IPS DF 6.9 (cell line): ENCODE measurements around the gene MED23.

ENCODE experiments used
- DNase-seq: peaks from one replicate; pipeline ENCODE4 v3.0.0-alpha.2; 2013; ENCODE audit warnings: low read depth, low spot score
- H3K27ac ChIP-seq: one replicate; pipeline ENCODE4 v1.5.1; 2013; ENCODE audit warnings: low read length, control low read depth
- H3K27me3 ChIP-seq: 2 replicates; pipeline ENCODE4 v1.6.1; 2013; ENCODE audit warnings: mild to moderate bottlenecking, low read length; ENCODE audit not compliant: control insufficient read depth, insufficient read depth
- H3K36me3 ChIP-seq: 2 replicates; pipeline ENCODE4 v1.6.1; 2013; ENCODE audit warnings: low read length; ENCODE audit not compliant: control insufficient read depth, insufficient read depth
- H3K4me1 ChIP-seq: 2 replicates; pipeline ENCODE4 v1.6.1; 2013; ENCODE audit warnings: low read length; ENCODE audit not compliant: control insufficient read depth, insufficient read depth
- H3K4me3 ChIP-seq: 2 replicates; pipeline ENCODE4 v1.5.1; 2013; ENCODE audit warnings: mild to moderate bottlenecking, low read length
- H3K9me3 ChIP-seq: 2 replicates; pipeline ENCODE4 v1.6.1; 2013; ENCODE audit warnings: low read length, inconsistent platforms; ENCODE audit not compliant: control insufficient read depth, insufficient read depth
- WGBS: extraction: QIAGEN DNeasy Blood & Tissue Kit; methylation state at CpG from one replicate; pipeline ENCODE4 v1.1.7; 2013; ENCODE audit warnings: mixed read lengths, missing lambda C conversion rate; ENCODE audit not compliant: insufficient read length, insufficient coverage; 5-methylcytosine and 5-hydroxymethylcytosine counted together

MED23 gene

DNA sequence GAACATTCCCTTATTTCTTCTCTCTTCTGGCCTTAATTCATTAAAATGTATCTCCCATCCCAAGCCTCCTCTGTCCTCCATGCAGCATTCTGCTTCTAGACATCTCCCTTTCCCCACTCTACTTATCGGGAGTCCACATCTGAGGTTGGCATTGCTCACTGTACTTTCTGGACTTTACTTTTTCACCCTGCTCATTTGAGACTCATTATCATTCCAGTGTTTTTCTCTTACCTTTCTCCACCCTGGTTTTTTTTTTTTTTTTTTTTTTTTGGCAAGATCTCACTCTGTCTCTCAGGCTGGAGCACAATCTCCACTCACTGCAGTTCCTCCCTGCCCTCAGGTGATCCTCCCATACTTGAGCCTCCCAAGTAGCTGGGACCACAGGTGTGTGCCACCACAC, 13.5 kb upstream of the MED23 start:
- no CpG with 5 or more reads among the region's 1 CpG for WGBS
- no peak for DNase-seq
- Histone ChIP-seq H3K9me3 (no peaks in the 10 kb centered on the region), H3K4me1 (no peaks in the 10 kb centered on the region), H3K27me3 (0 out of 2 replicates have a peak, but pooled peaks cover 1% of the 10 kb centered on the region), H3K4me3 (no peak overlapping the region), H3K36me3 (no peaks in the 10 kb centered on the region), H3K27ac (no peak overlapping the region)

DNA sequence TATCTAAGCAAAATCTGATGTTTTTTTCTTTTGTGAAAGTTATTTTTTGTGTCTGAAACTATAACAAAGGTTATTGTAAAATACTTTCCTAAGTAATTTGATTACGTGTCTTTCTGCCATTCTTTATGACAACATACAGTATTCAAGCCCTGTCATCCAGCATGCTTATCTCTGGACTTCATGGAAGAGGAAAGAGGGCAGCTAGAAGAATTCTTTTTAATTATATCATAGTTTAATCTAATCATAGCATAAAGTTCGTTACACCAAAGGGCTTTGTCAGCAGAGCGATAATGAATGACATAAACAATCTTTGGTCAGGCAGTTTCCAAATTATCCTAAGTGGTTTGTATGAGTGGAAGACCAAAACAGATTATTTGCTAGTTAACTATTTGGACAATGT, 12.5 kb upstream of the MED23 start:
- Histone ChIP-seq H3K27me3 (0 out of 2 replicates have a peak, but pooled peaks cover 1% of the 10 kb centered on the region), H3K9me3 (no peaks in the 10 kb centered on the region), H3K27ac (no peak overlapping the region), H3K36me3 (no peaks in the 10 kb centered on the region), H3K4me1 (no peaks in the 10 kb centered on the region), H3K4me3 (no peak overlapping the region)
- no peak for DNase-seq
- WGBS, result no CpG with 5 or more reads among the region's 3 CpGs

DNA sequence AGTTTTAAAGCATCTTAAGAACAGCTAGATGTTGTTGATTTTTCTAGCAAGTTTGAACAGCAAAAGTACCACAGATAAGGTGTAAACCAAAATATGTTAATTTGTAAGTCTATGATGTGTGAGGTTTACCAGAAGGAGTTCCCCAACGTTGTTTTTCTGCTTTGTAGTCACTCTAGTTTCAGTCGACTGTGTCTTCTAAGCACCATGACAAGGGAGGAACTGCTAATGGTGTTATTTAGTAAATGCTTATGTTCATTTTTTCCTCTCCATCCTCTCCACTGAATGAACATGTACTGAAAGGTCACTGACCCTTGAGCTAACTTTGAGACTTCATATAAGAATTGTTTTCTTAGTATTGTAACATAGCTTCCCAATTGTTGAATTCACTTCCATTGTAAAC, 12.1 kb upstream of the MED23 start:
- H3K27ac ChIP-seq, result no peak overlapping the region
- H3K9me3 ChIP-seq, result no peaks in the 10 kb centered on the region
- no CpG with 5 or more reads among the region's 2 CpGs for WGBS
- no peaks in the 10 kb centered on the region for H3K4me1 ChIP-seq
- no peak overlapping the region for H3K4me3 ChIP-seq
- DNase-seq, result no peak
- no peaks in the 10 kb centered on the region for H3K36me3 ChIP-seq
- 0 out of 2 replicates have a peak, but pooled peaks cover 1% of the 10 kb centered on the region for H3K27me3 ChIP-seq

DNA sequence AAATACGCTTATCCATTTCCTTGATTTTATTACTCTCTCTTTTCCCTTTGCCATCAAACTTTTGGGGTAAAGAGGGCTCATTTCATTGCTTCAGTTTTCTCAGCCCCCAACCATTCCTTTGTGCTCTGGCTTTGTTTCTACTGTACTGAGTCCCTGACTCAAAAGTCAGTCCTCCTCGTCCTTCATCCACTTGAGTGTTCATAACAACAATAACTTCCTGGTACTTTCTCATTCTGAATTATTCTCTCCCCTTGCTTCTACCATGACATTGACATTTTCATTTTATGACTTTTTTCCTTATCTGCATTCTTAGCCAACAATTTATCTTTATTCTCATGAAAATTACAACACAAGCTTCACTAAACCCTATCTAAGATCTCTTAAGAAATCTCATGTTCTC, 10.0 kb upstream of the MED23 start:
- Histone ChIP-seq H3K36me3 (no peaks in the 10 kb centered on the region), H3K4me3 (no peak overlapping the region), H3K27me3 (no peaks in the 10 kb centered on the region), H3K27ac (no peak overlapping the region), H3K4me1 (no peaks in the 10 kb centered on the region), H3K9me3 (no peaks in the 10 kb centered on the region)
- 100% methylated on average over 1 of the region's 2 CpGs for WGBS
- DNase-seq, result no peak

DNA sequence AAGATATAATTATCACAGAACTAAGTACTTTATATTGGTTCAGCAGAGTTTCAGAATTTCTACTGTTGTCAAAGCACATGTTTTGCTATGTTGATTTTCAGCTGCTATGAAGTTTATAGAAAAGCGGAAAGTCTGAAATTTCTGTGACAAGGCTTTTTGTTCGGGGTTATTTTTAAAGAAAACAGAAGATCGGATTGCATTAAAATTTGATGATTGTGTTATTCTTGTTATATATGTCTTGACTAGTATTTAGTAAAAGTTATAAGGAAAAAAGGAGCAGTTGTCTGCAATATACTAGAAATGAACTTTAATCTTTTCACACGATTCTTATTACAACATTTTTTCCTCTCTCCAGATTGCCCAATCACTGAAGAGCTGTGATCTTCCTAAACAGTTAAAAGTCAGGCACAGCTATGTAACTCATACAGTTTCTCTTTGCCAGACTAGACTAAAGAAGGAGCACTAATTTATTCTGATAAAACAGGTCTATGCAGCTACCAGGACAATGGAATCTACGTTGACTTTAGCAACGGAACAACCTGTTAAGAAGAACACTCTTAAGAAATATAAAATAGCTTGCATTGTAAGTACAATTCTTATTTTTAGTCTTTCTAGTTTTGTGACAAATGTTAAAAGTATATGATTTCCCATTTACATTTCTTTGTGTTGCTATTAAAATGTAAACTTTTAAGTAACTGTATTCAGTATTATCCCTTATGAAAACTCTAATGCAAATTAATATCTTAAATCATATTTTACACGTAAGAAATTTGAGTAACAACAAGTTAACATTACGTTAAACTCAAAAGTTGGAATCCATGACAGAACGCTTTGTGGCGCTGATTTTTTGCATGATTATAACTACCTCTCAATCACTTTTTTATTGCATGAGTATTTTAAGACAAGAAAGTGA, 9.1 kb upstream of the MED23 start, which contains the start of gene ENPP3:
ENPP3 (plus strand) TSS at position 423 of the 913 bp plus-strand sequence; CDS start at position 506, 83 bp downstream.
- Histone ChIP-seq H3K27me3 (no peaks in the 10 kb centered on the region), H3K9me3 (no peaks in the 10 kb centered on the region), H3K36me3 (no peaks in the 10 kb centered on the region), H3K27ac (no peak within 1 kb of the TSS), H3K4me3 (no peak within 1 kb of the TSS), H3K4me1 (no peaks in the 10 kb centered on the region)
- 100% methylated on average over 3 of the region's 10 CpGs for whole genome bisulfite sequencing
- DNase-seq, result no peak

DNA sequence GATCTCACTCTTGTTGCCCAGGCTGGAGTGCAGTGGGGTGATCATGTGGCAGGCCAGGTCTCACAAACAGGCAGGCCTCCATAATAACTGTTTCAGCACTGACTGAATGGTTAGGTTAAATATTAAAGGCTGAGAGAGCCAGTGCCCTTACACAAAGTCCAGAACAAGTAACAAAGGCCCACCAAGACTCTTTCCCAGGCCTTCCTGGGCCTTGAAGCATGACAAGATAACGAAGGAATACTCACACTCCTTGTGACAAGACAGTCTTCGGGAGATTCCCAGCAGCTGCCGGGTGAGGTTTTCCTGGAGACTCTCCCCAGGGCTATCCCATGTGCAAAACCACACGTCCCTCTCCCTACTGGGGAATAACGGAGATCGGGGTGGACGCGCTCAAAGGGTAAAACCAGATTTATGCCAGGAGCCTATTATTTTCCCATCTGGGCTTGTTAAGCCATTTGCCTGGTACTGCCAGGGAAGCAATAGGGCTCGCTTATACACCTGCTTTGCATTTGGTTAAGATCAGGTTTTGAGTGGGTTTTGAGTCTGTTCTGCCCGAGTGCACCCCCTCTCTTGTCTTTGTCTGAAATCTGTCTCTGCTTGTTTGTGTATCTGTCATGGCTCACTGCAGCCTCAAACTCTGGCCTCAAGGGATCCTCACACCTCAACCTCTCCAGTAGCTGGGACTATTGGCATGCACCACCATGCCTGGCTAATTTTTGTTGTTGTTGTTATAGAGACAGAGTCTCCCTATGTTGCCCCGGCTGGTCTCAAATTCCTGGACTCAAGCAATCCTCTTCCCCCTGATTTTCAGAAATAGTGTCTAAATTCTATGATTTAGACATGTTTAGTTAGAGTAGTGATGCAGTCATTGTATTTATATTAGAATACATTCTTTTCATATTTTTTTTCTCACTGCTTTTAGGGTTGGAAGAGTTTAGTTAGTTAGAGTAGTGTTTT, 7.6 kb upstream of the MED23 start:
- no CpG with 5 or more reads among the region's 11 CpGs for WGBS
- no peaks in the 10 kb centered on the region for H3K9me3 ChIP-seq
- H3K27me3 ChIP-seq, result no peaks in the 10 kb centered on the region
- no peaks in the 10 kb centered on the region for H3K4me1 ChIP-seq
- DNase-seq, result no peak
- H3K36me3 ChIP-seq, result no peaks in the 10 kb centered on the region
- H3K4me3 ChIP-seq, result no peak overlapping the region
- no peak overlapping the region for H3K27ac ChIP-seq

DNA sequence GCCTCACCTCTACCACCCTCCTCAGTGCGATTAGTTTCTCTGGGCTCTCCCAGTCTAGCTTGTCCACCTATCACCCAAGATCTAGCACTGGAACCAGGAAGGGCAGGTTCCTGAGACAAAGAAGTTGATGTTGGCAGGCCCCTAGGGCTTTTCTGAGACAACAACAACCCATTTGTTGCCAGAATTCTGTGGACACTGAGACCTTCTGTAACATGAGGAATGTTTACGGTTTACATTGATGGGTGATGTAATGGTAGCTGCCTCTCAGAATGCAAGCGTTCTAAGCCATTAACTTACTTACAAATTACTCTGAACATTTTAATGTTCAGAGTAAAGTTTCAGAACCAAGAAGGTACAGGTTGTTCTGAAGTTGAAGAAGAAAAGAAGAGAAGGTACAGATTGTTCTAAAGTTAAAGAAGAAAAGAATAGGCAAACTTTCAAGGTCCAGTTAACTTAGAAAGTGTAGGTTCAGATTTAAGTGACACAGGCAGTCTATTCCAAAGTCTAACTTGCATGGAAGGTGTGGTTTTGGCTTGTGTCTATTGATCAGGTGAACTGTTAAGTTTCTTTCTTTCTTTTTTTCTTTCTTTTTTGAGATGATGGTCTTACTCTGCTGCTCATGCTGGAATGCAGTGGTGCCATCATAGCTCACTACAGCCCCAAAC, 3.7 kb upstream of the MED23 start:
- no peaks in the 10 kb centered on the region for H3K9me3 ChIP-seq
- no peaks in the 10 kb centered on the region for H3K27me3 ChIP-seq
- no peaks in the 10 kb centered on the region for H3K4me1 ChIP-seq
- no peak overlapping the region for H3K4me3 ChIP-seq
- WGBS, result no CpG with 5 or more reads among the region's 3 CpGs
- no peak for DNase-seq
- no peaks in the 10 kb centered on the region for H3K36me3 ChIP-seq
- no peak overlapping the region for H3K27ac ChIP-seq

DNA sequence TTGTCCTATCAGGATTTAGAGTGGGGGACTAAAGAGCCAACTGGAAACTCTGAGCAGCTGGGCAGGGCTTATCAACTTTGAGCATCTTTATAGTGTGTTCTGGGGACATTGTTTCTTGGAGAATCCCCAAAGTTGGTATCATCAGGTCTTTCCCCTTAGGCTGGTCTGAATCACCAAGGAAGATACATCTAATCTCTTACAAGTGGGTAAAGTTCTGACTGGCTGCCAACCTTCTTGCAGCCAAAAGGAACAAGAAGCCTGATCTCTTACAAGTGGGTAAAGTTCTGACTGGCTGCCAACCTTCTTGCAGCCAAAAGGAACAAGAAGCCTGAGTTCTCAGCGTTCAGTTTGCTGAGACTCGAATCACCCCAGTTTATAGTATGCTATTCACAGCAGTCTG, 1.6 kb upstream of the MED23 start:
- Histone ChIP-seq H3K4me3 (no peak overlapping the region), H3K9me3 (no peaks in the 10 kb centered on the region), H3K4me1 (no peaks in the 10 kb centered on the region), H3K27me3 (no peaks in the 10 kb centered on the region), H3K36me3 (no peaks in the 10 kb centered on the region), H3K27ac (no peak overlapping the region)
- no CpG with 5 or more reads among the region's 2 CpGs for WGBS
- DNase-seq, result no peak

DNA sequence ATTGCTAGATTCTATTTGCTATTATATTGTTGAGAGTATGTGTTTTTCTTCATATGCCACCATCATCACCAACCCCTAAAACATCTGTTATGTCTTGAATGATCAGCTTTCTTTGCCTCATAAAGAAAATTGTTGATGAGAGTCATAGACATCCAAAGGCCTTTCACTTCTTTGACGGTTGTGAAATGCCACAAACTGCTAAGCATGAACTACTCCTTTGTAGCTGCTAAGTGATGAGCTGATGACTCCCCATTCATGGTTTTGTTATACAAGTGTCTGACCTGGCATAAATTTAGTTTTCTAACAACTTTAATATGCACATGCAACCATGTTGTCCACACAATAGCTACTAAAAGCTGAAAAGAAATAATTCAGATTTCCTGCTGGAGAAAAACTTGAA, 684 bp upstream of the MED23 start:
- WGBS, result no CpG with 5 or more reads among the region's 1 CpG
- no peak overlapping the region for H3K4me3 ChIP-seq
- no peak for DNase-seq

DNA sequence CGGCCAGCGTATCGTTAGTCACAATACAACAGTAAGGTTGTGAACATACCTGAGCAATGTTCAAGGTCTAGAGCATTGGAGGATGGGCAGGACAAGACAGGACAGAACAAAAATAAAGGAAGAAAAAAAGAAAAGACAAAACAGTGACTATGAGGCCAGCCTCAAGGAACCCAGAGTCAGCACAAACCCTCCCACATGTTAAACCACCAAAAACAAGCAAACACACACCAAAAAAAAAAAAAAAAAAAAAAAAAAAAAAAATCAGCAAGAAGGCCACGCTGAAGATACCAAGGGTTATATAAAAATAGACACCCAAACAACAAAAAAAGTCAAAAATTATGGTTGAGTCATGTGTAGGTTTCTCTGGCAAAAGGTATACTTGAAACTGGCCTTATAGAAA, 12.8 kb downstream of the MED23 start:
- Histone ChIP-seq H3K9me3 (no peaks in the 10 kb centered on the region), H3K4me3 (no peak overlapping the region), H3K36me3 (peaks cover 2% of the 10 kb centered on the region; the same call in 1 of the 2 replicates), H3K27me3 (no peaks in the 10 kb centered on the region), H3K27ac (no peak overlapping the region), H3K4me1 (no peaks in the 10 kb centered on the region)
- no CpG with 5 or more reads among the region's 4 CpGs for WGBS
- DNase-seq, result no peak

More for the DNA sequence above, 684 bp upstream of the MED23 start:
- H3K9me3 ChIP-seq, result no peaks in the 10 kb centered on the region
- no peak overlapping the region for H3K27ac ChIP-seq
- H3K4me1 ChIP-seq, result no peaks in the 10 kb centered on the region
- H3K36me3 ChIP-seq, result no peaks in the 10 kb centered on the region; the same call in 1 of the 2 replicates
- no peaks in the 10 kb centered on the region for H3K27me3 ChIP-seq
